HL-60 (cell line): ENCODE data around the gene FAM20A.

Source experiments
- GABPA ChIP-seq: IDR thresholded peaks from 2 replicates; pipeline ENCODE4 v1.6.1; 2012; ENCODE audit warnings: low read depth
- POLR2AphosphoS5 ChIP-seq: IDR thresholded peaks from 2 replicates; pipeline ENCODE4 v1.6.1; 2012; ENCODE audit warnings: low read depth
- TF ChIP-seq, protein P1 (sequence below): IDR thresholded peaks from 2 replicates; pipeline ENCODE4 v1.6.1; 2012; ENCODE audit warnings: low read depth; ENCODE audit not compliant: insufficient replicate concordance
- TF ChIP-seq, protein P2 (sequence below): IDR thresholded peaks from one replicate; pipeline ENCODE4 v1.5.1; 2011; ENCODE audit warnings: low read length, control low read depth, inconsistent platforms; ENCODE audit not compliant: insufficient read depth

DNA sequence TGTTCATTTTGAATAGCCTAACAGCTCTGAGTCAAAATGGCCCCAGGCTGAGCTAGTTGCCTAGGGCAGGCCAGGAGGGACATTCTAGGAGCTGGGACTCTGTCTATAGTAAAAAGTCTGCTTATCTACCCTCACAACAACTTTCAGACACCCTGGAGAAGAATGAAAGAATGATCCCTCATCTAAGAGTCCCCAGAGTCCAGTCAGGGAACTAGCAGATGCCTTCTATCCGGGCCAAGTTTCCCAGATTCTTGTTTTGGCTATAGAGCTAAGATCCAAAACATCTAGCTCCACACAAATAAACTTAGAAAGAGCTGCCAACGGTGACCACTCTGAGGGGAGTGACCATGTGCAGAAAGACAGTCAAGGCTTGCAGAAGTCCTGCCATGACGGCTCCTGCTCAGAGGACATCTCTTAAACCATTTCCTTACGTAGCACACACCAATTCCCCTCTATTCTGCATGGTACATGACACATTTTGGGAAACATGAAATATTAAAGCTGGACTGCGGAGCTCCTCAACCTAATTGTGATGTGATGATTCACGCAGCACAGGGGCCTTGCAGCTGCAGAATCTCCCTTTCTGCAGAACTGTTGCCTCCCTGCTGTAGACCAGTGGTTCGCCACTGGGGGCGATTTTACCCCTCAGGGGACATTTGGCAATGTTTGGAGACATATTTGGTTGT lies 24.2 kb downstream of the FAM20A start:
- TF ChIP-seq, protein P1, sequence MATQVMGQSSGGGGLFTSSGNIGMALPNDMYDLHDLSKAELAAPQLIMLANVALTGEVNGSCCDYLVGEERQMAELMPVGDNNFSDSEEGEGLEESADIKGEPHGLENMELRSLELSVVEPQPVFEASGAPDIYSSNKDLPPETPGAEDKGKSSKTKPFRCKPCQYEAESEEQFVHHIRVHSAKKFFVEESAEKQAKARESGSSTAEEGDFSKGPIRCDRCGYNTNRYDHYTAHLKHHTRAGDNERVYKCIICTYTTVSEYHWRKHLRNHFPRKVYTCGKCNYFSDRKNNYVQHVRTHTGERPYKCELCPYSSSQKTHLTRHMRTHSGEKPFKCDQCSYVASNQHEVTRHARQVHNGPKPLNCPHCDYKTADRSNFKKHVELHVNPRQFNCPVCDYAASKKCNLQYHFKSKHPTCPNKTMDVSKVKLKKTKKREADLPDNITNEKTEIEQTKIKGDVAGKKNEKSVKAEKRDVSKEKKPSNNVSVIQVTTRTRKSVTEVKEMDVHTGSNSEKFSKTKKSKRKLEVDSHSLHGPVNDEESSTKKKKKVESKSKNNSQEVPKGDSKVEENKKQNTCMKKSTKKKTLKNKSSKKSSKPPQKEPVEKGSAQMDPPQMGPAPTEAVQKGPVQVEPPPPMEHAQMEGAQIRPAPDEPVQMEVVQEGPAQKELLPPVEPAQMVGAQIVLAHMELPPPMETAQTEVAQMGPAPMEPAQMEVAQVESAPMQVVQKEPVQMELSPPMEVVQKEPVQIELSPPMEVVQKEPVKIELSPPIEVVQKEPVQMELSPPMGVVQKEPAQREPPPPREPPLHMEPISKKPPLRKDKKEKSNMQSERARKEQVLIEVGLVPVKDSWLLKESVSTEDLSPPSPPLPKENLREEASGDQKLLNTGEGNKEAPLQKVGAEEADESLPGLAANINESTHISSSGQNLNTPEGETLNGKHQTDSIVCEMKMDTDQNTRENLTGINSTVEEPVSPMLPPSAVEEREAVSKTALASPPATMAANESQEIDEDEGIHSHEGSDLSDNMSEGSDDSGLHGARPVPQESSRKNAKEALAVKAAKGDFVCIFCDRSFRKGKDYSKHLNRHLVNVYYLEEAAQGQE: no peak
- TF ChIP-seq, protein P2, sequence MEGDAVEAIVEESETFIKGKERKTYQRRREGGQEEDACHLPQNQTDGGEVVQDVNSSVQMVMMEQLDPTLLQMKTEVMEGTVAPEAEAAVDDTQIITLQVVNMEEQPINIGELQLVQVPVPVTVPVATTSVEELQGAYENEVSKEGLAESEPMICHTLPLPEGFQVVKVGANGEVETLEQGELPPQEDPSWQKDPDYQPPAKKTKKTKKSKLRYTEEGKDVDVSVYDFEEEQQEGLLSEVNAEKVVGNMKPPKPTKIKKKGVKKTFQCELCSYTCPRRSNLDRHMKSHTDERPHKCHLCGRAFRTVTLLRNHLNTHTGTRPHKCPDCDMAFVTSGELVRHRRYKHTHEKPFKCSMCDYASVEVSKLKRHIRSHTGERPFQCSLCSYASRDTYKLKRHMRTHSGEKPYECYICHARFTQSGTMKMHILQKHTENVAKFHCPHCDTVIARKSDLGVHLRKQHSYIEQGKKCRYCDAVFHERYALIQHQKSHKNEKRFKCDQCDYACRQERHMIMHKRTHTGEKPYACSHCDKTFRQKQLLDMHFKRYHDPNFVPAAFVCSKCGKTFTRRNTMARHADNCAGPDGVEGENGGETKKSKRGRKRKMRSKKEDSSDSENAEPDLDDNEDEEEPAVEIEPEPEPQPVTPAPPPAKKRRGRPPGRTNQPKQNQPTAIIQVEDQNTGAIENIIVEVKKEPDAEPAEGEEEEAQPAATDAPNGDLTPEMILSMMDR: no peak
- no peak for TF ChIP-seq POLR2AphosphoS5
- no peak for TF ChIP-seq GABPA
